Omental fat pad (tissue), 4 donors: ENCODE data around the gene DLG1. TPM values are rescaled to one million over a fixed set of nuclear protein-coding genes. Genes with fewer than 3 reads are reported as not detected.
"Not testable (repeated sequence)": the region's sequence is repeated elsewhere in the genome, so short reads cannot be mapped to it uniquely, and the experiment has no call there.

Experiments used
- ATAC-seq: fragments of 150-250 bp; one replicate; pipeline ENCODE4 v1.9.1; 2016; ENCODE audit warnings: mild to moderate bottlenecking, moderate library complexity; ENCODE audit not compliant: low FRiP score
- DNase-seq: peaks from one replicate; pipeline ENCODE4 v3.0.0-alpha.2; 2019; ENCODE audit warnings: low spot score
- total RNA-seq, 4 donors: library from RNA; depleted of rRNA; stranded (reverse); fragments of >200 nt; gene quantifications; one replicate each; pipeline ENCODE4 v1.1.0, GENCODE V29; 2016
- TF ChIP-seq, protein P1 (sequence below), 3 donors: fragments of 450-650 bp; IDR thresholded peaks; one replicate each; pipeline ENCODE4 v1.5.1; 2016 to 2017; ENCODE audit warnings: antibody characterized with exemption in 3 of 3, mild to moderate bottlenecking in 3 of 3, moderate library complexity in 2 of 3

DLG1 gene
- total RNA-seq, 4 donors from 2014 or later: 47.1 to 65.4 (median 60.2) TPM

DNA sequence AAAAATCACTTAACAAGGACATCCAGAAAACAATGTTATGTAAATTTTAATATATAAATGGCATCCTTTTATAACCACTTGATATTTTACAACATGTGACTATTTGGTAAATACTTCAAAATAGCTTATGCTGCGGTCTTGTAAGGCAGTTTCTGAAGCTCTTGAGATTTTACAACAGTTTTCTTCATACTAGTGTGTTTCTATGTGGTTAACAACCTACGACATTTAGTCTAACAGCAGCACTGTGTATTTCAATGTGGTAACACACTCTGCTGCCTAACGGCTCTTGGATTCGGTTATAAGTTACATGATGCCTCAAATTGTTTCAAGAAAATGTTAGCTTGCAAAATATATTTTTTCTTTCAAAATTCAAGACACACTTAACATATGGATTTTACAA is 255.9 kb downstream of the DLG1 start:
- ATAC-seq (no peak), DNase-seq (no peak)

DNA sequence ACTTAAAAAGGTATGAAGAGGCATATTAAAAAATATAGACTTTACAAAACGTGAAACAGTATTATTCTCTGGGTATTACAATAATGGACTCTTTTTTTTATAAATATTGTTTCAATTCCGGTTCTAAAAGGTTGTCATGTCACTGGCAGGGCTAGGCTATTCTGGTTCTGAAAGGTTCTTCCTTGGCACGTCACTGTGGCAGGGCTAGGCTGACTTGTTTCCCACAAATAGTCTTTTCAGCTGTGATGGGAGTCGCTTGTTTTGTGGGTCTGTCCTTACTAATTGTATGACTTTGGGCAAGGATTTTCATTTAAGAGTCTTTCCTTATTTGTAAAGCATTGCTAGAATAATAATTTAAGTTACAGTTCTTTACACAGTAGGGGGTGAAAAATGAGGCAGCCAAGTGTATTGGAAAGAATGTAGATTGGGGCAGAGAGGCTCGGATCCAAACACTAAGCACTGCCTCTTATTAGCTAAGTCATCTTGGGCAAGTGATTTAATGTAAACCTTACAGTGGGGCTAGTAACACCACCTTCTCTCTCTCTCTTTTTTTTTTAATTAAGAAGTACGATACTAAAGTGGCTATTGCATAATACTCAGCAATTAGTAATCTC is 256.4 kb downstream of the DLG1 start:
- DNase-seq: no peak
- ATAC-seq: no peak
- TF ChIP-seq, protein P1, sequence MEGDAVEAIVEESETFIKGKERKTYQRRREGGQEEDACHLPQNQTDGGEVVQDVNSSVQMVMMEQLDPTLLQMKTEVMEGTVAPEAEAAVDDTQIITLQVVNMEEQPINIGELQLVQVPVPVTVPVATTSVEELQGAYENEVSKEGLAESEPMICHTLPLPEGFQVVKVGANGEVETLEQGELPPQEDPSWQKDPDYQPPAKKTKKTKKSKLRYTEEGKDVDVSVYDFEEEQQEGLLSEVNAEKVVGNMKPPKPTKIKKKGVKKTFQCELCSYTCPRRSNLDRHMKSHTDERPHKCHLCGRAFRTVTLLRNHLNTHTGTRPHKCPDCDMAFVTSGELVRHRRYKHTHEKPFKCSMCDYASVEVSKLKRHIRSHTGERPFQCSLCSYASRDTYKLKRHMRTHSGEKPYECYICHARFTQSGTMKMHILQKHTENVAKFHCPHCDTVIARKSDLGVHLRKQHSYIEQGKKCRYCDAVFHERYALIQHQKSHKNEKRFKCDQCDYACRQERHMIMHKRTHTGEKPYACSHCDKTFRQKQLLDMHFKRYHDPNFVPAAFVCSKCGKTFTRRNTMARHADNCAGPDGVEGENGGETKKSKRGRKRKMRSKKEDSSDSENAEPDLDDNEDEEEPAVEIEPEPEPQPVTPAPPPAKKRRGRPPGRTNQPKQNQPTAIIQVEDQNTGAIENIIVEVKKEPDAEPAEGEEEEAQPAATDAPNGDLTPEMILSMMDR (IDR thresholded peaks at IDR 0.05): no peak

More for the DNA sequence above, 255.9 kb downstream of the DLG1 start:
- TF ChIP-seq, protein P1 (IDR thresholded peaks at IDR 0.05): no peak

DNA sequence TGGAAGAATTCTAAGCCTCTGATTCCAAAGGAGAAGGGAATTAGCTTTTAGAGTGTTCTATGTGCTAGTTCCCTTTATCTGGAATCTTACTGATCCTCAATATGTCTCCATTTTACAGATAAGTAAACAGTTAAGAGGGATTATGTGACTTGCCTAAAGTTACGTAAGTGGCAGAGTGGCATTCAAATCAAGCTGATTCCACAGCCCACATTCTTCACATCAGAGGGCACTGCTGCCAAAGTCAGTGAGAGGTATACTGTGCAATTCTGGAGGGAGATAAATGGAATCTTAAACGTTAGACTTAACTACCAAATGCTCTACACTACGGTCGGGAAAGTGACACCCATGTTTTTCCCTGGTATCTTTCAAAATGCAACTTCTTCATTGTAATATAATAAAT is 257.8 kb downstream of the DLG1 start:
- TF ChIP-seq, protein P1 (IDR thresholded peaks at IDR 0.05): no peak
- DNase-seq: no peak
- ATAC-seq: no peak

DNA sequence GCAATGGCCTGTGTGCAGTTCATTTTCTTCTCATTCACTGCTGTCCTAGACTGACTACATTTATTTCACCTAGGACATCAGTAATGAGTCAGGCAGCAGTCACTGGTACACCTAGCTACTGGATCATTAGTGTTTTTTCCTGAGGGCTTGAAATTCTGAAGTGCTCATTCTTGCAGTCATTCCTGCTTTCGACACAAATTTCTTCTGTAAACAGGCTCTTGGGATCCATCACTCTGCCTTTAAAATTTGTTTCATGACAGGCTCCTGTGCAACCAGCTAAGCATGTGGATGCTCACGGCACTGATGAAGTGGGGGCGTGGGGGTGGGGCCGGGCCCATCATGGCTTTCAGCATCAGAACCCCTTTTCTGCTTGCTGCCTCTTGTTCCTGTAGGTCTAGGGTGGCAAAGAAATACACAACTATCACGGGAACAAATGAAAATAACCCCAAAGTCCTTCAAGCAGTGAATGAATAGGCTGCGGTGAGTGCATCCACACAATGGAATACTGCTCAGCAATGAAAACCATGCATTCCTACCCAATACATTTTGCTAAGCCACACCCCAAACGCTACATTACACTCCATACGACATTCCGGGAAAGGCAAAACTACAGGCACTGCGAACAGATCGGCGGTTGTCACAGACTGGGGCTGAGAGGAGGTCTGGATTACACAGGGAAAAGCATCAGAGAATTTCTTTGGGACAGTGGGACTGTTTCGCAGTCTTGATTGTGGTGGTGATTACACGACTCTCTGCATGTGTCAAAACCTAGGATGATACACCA is 259.5 kb downstream of the DLG1 start:
- no peak for DNase-seq
- no peak for ATAC-seq
- TF ChIP-seq, protein P1 (IDR thresholded peaks at IDR 0.05): no peak

DNA sequence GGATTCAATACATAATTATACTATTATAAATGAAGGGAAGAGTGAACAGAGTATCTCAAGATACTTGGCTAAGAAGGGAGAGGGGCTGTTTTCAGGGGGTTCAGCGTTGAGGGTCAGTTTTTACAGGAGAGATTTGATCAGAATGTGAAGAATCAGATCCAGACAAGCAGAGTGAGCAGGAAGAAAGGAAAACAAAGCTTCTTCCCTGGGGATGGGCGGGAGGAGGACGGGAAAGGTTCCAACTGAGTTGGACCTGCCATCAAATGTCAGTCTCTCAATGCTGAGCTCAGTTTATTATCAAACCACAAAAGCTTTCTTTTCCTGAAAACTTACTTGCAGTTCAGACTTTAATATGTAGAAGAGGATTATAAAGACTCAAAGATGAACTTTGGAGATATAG is 262.8 kb downstream of the DLG1 start:
- no peak for ATAC-seq
- no peak for DNase-seq
- TF ChIP-seq, protein P1 (IDR thresholded peaks at IDR 0.05): no peak

DNA sequence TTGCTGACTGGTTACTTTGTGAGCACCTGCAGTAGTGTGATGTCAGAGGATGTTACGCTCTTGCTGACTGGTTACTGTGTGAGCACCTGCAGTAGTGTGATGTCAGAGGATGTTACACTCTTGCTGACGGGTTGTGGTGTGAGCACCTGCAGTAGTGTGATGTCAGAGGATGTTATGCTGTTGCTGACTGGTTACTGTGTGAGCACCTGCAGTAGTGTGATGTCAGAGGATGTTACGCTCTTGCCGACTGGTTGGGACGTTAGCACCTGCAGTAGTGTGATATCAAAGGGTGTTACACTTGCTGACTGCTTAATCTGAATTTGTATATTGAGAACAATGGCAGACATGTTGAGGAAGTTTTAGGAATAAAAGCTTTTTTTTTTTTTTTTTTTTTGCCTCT is 263.6 kb downstream of the DLG1 start:
- not testable (repeated sequence) for DNase-seq, ATAC-seq

DNA sequence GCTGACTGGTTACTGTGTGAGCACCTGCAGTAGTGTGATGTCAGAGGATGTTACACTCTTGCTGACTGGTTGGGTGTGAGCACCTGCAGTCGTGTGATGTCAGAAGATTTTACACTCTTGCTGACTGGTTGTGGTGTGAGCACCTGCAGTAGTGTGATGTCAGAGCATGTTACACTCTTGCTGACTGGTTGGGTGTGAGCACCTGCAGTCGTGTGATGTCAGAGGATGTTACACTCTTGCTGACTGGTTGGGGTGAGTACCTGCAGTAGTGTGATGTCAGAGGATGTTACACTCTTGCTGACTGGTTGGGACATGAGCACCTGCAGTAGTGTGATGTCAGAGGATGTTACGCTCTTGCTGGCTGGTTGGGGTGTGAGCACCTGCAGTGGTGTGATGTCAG is 264.6 kb downstream of the DLG1 start:
- not testable (repeated sequence) for ATAC-seq, DNase-seq
